C4-2B (cell line): ENCODE measurements around the gene KCTD5.
A peak's percentile ranks its signal among the peaks of the same experiment; 100 is the strongest.
"Not testable (repeated sequence)": the region's sequence is repeated elsewhere in the genome, so short reads cannot be mapped to it uniquely, and the experiment has no call there.

Experiments
- H3K27ac ChIP-seq: fragments of 450-650 bp; 2 replicates; pipeline ENCODE4 v1.5.1; 2017
- CTCF ChIP-seq: fragments of 450-650 bp; conservative IDR thresholded peaks from 2 replicates; pipeline ENCODE4 v1.5.1; 2017; ENCODE audit warnings: mild to moderate bottlenecking
- ZFX ChIP-seq: fragments of 450-650 bp; IDR thresholded peaks from 2 replicates; pipeline ENCODE4 v1.6.1; 2017

Gene KCTD5

GRCh38 chr16:2673066-2673999 is 9.0 kb upstream of the KCTD5 start:
- TF ChIP-seq ZFX (peak; percentile 82), CTCF (no peak; the same call in 1 of the 2 replicates)
- H3K27ac ChIP-seq: peak overlapping the region; percentile 66

GRCh38 chr16:2675021-2675420 is 7.3 kb upstream of the KCTD5 start:
- TF ChIP-seq ZFX: no peak
- TF ChIP-seq CTCF: no peak
- peak overlapping the region; percentile 66; the same call in 1 of the 2 replicates for H3K27ac ChIP-seq

- no peak for TF ChIP-seq ZFX
- TF ChIP-seq CTCF: no peak
- no peak overlapping the region for H3K27ac ChIP-seq
Observed at GRCh38 chr16:2675714-2676113, 6.6 kb upstream of the KCTD5 start.

GRCh38 chr16:2676937-2677336 is 5.4 kb upstream of the KCTD5 start:
- not testable (repeated sequence) for H3K27ac ChIP-seq

- not testable (repeated sequence) for H3K27ac ChIP-seq
Observed at GRCh38 chr16:2678206-2678965, 3.9 kb upstream of the KCTD5 start.

GRCh38 chr16:2679902-2680301 is 2.4 kb upstream of the KCTD5 start:
- H3K27ac ChIP-seq: not testable (repeated sequence)

- H3K27ac ChIP-seq: not testable (repeated sequence)
Observed at GRCh38 chr16:2680360-2680759, 2.0 kb upstream of the KCTD5 start.

- peak overlapping the region; percentile 92 for H3K27ac ChIP-seq
Observed at GRCh38 chr16:2683041-2683440, 718 bp downstream of the KCTD5 start.

GRCh38 chr16:2686075-2686474 is 3.8 kb downstream of the KCTD5 start:
- H3K27ac ChIP-seq: not testable (repeated sequence)

- H3K27ac ChIP-seq: no peak overlapping the region
- no peak for TF ChIP-seq ZFX
- TF ChIP-seq CTCF: no peak
Observed at GRCh38 chr16:2686912-2687507, 4.7 kb downstream of the KCTD5 start.
